ENCODE measurements around the gene TSR3.

The TSR3 gene

GRCh38 chr16:1350691-1351090 is 987 bp downstream of the TSR3 start:
- CTCF ChIA-PET = no interaction called here
- TF ChIP-seq SUZ12 (IDR thresholded peaks at IDR 0.05) (no peak), TARDBP (IDR thresholded peaks at IDR 0.05) (no peak)
- DNase-seq (ENCODE audit: extremely low spot score) = no peak
- POLR2A ChIA-PET = no interaction called here

DNA sequence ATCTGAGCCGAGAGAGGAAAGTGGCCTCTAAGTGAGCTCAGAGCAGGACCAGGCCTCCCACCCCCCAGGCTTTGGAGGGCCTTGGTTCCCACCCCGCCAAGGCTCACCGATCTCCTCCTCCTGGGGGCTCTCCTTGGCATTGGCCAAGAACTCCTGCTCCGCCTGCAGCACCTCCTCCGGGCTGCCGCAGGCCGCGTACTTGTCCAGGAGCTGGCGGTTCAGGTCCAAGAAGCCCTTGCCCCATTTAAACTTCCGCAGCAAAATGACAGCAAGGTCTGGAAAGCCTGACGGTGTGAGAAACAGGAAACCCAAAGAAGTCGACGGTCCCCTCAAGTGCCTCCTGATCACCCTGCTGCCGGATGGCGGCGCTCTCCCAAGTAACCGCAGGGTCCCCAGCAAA is 1.7 kb downstream of the TSR3 start:
- CTCF ChIA-PET = interaction anchor here (0.8 kb wide), 1 partner anchor 58 kb away, joined by 3 read pairs; no protein-coding TSS in a partner anchor
- DNase-seq (ENCODE audit: extremely low spot score) = no peak
- no peak for TF ChIP-seq ARNT (IDR thresholded peaks at IDR 0.05)
- TF ChIP-seq SUZ12 (IDR thresholded peaks at IDR 0.05) = no peak
- TF ChIP-seq HDGF (IDR thresholded peaks at IDR 0.05; ENCODE audit: borderline replicate concordance) = no peak
- TF ChIP-seq CTBP1 (IDR thresholded peaks at IDR 0.05; ENCODE audit: borderline replicate concordance) = no peak
- no peak for TF ChIP-seq FOXA1 (IDR thresholded peaks at IDR 0.05)
- no peak for TF ChIP-seq FOXK2 (IDR thresholded peaks at IDR 0.05)
- no peak for TF ChIP-seq ELF4 (IDR thresholded peaks at IDR 0.05)
- TF ChIP-seq FOXM1 (IDR thresholded peaks at IDR 0.05; ENCODE audit: borderline replicate concordance) = no peak
- no peak for TF ChIP-seq LEF1 (IDR thresholded peaks at IDR 0.05; ENCODE audit: borderline replicate concordance)
- no peak for TF ChIP-seq L3MBTL2 (conservative IDR thresholded peaks at IDR 0.05)
- no peak for TF ChIP-seq NFRKB (IDR thresholded peaks at IDR 0.05)
- POLR2A ChIA-PET = no interaction called here

GRCh38 chr16:1349351-1349750 is 2.3 kb downstream of the TSR3 start:
- DNase-seq (ENCODE audit: extremely low spot score) = no peak
- ChIA-PET POLR2A (no interaction called here), CTCF (no interaction called here)
- TF ChIP-seq TARDBP (IDR thresholded peaks at IDR 0.05) = no peak
- no peak for TF ChIP-seq ZNF384 (IDR thresholded peaks at IDR 0.05)
- TF ChIP-seq PKNOX1 (IDR thresholded peaks at IDR 0.05) = no peak
- no peak for TF ChIP-seq LEF1 (IDR thresholded peaks at IDR 0.05; ENCODE audit: borderline replicate concordance)
- no peak for TF ChIP-seq HDGF (IDR thresholded peaks at IDR 0.05; ENCODE audit: borderline replicate concordance)
- TF ChIP-seq FOXK2 (IDR thresholded peaks at IDR 0.05) = no peak
- TF ChIP-seq ELF4 (IDR thresholded peaks at IDR 0.05) = no peak
- no peak for TF ChIP-seq BHLHE40 (IDR thresholded peaks at IDR 0.05; ENCODE audit: borderline replicate concordance)
- TF ChIP-seq FOXM1 (IDR thresholded peaks at IDR 0.05; ENCODE audit: borderline replicate concordance) = no peak
- TF ChIP-seq CTBP1 (IDR thresholded peaks at IDR 0.05; ENCODE audit: borderline replicate concordance) = no peak
- no peak for TF ChIP-seq SP1 (IDR thresholded peaks at IDR 0.05)
- no peak for TF ChIP-seq FOXA1 (IDR thresholded peaks at IDR 0.05)
- TF ChIP-seq NFRKB (IDR thresholded peaks at IDR 0.05) = no peak
- TF ChIP-seq L3MBTL2 (conservative IDR thresholded peaks at IDR 0.05) = no peak
- no peak for TF ChIP-seq ARNT (IDR thresholded peaks at IDR 0.05)
- no peak for TF ChIP-seq SUZ12 (IDR thresholded peaks at IDR 0.05)

DNA sequence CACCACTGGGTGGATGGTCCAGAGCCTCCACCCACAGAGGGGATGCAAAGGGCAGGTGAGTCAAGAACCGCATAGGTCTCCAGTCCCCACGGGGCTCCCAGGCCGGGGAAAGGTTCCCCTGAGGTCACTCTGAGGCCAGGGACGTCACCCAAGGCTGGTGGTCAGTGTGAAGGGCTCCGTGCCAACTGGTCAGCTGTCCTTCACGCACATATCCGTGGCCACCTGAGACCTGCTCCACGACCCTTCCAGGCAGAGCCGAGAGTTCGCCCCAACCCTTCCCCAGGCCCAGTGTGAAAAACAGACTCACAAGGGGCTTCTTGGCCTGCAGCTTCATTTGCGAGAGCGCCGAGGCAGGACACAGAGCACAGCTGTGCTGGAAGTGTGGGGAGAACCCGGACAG is 2.8 kb downstream of the TSR3 start:
- TF ChIP-seq PKNOX1 (IDR thresholded peaks at IDR 0.05) = no peak
- no peak for TF ChIP-seq FOXK2 (IDR thresholded peaks at IDR 0.05)
- no peak for TF ChIP-seq ELF4 (IDR thresholded peaks at IDR 0.05)
- no peak for TF ChIP-seq ZNF384 (IDR thresholded peaks at IDR 0.05)
- no peak for TF ChIP-seq FOXM1 (IDR thresholded peaks at IDR 0.05; ENCODE audit: borderline replicate concordance)
- TF ChIP-seq SP1 (IDR thresholded peaks at IDR 0.05) = no peak
- TF ChIP-seq FOXA1 (IDR thresholded peaks at IDR 0.05) = no peak
- no peak for TF ChIP-seq NFRKB (IDR thresholded peaks at IDR 0.05)
- no peak for TF ChIP-seq HDGF (IDR thresholded peaks at IDR 0.05; ENCODE audit: borderline replicate concordance)
- TF ChIP-seq SUZ12 (IDR thresholded peaks at IDR 0.05) = no peak
- TF ChIP-seq L3MBTL2 (conservative IDR thresholded peaks at IDR 0.05) = no peak
- TF ChIP-seq TARDBP (IDR thresholded peaks at IDR 0.05) = no peak
- no peak for TF ChIP-seq ARNT (IDR thresholded peaks at IDR 0.05)
- TF ChIP-seq LEF1 (IDR thresholded peaks at IDR 0.05; ENCODE audit: borderline replicate concordance) = no peak
- TF ChIP-seq CTBP1 (IDR thresholded peaks at IDR 0.05; ENCODE audit: borderline replicate concordance) = no peak
- no peak for TF ChIP-seq BHLHE40 (IDR thresholded peaks at IDR 0.05; ENCODE audit: borderline replicate concordance)
- DNase-seq (ENCODE audit: extremely low spot score) = no peak
- ChIA-PET CTCF (no interaction called here), POLR2A (no interaction called here)

GRCh38 chr16:1348441-1348840 is 3.2 kb downstream of the TSR3 start:
- ChIA-PET CTCF (no interaction called here), POLR2A (no interaction called here)
- no peak for TF ChIP-seq ELF4 (IDR thresholded peaks at IDR 0.05)
- no peak for DNase-seq (ENCODE audit: extremely low spot score)

DNA sequence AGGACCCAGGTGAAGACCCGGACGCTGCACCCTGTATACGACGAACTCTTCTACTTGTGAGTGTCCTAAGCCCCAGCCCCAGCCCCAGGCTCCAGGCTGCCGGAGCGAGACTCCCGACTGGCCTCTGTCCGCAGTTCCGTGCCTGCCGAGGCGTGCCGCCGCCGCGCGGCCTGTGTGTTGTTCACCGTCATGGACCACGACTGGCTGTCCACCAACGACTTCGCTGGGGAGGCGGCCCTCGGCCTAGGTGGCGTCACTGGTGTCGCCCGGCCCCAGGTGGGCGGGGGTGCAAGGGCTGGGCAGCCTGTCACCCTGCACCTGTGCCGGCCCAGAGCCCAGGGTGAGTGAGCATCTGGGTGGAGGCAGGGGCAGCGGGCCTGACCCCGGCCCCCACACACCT is 3.7 kb downstream of the TSR3 start:
- POLR2A ChIA-PET = no interaction called here
- TF ChIP-seq FOXM1 (IDR thresholded peaks at IDR 0.05; ENCODE audit: borderline replicate concordance) (no peak), FOXA1 (IDR thresholded peaks at IDR 0.05) (no peak), SUZ12 (IDR thresholded peaks at IDR 0.05) (no peak), HDGF (IDR thresholded peaks at IDR 0.05; ENCODE audit: borderline replicate concordance) (no peak), TARDBP (IDR thresholded peaks at IDR 0.05) (no peak), ELF4 (IDR thresholded peaks at IDR 0.05) (no peak), ZNF384 (IDR thresholded peaks at IDR 0.05) (no peak)
- no peak for DNase-seq (ENCODE audit: extremely low spot score)
- CTCF ChIA-PET = no interaction called here

DNA sequence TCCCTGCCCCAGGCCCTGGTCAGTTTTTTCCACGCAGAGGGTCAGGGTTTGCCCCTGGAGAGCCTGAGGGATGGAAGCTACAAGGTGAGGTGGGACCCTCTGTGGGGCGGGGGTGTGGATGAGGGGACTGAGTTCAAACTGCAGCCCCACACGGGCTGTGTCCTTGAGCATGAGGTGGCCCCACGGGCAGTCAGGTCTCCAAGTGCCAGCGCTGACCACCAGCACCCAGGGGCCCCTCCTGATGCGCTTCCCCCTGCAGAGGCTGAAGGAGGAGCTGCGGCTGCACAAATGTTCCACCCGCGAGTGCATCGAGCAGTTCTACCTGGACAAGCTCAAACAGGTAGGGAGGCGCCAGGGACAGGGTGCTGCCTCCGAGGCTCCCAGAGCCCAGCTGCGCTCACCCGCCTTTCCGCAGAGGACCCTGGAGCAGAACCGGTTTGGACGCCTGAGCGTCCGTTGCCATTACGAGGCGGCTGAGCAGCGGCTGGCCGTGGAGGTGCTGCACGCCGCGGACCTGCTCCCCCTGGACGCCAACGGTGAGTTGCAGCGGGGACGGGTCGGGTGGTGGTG is 4.3 kb downstream of the TSR3 start:
- ChIA-PET CTCF (interaction anchor here (1.0 kb wide), 1 partner anchor 10 kb away, joined by 3 read pairs; no protein-coding TSS in a partner anchor), POLR2A (interaction anchor here (0.8 to 1.2 kb wide), 2 partner anchors 14 to 42 kb away, joined by 3 to 4 read pairs; partner anchors contain the start of gene BAIAP3)
- TF ChIP-seq CTBP1 (IDR thresholded peaks at IDR 0.05; ENCODE audit: borderline replicate concordance) (no peak), NFRKB (IDR thresholded peaks at IDR 0.05) (no peak), SUZ12 (IDR thresholded peaks at IDR 0.05) (no peak), ARNT (IDR thresholded peaks at IDR 0.05) (no peak), SP1 (IDR thresholded peaks at IDR 0.05) (no peak), ELF4 (IDR thresholded peaks at IDR 0.05) (no peak), L3MBTL2 (conservative IDR thresholded peaks at IDR 0.05) (no peak), BHLHE40 (IDR thresholded peaks at IDR 0.05; ENCODE audit: borderline replicate concordance) (no peak), LEF1 (IDR thresholded peaks at IDR 0.05; ENCODE audit: borderline replicate concordance) (no peak), PKNOX1 (IDR thresholded peaks at IDR 0.05) (no peak), TARDBP (IDR thresholded peaks at IDR 0.05) (no peak), ZNF384 (IDR thresholded peaks at IDR 0.05) (no peak), FOXM1 (IDR thresholded peaks at IDR 0.05; ENCODE audit: borderline replicate concordance) (no peak), HDGF (IDR thresholded peaks at IDR 0.05; ENCODE audit: borderline replicate concordance) (no peak)

More for the DNA sequence above, 4.3 kb downstream of the TSR3 start:
- DNase-seq (ENCODE audit: extremely low spot score) = no peak
